Camera-type eye (tissue), 1 donor: ENCODE data around the gene FOXO3. TPM values are rescaled to one million over a fixed set of nuclear protein-coding genes. Genes with fewer than 3 reads are reported as not detected.

ENCODE experiments used
- total RNA-seq: library from RNA; depleted of rRNA; stranded (reverse); fragments of >200 nt; gene quantifications from one replicate; pipeline ENCODE4 v1.2.3, GENCODE V29; 2014

Gene FOXO3
- total RNA-seq: 108 TPM

GRCh38 chr6:108560463-108561308 lies at the start of gene FOXO3:
Gene FOXO3 (plus strand): TSS chr6:108560917. CDS start chr6:108561209, 292 bp downstream.

